Measurements from ENCODE around the gene SHB.
"Not testable (repeated sequence)": the region's sequence is repeated elsewhere in the genome, so short reads cannot be mapped to it uniquely, and the experiment has no call there.

Gene SHB

DNA sequence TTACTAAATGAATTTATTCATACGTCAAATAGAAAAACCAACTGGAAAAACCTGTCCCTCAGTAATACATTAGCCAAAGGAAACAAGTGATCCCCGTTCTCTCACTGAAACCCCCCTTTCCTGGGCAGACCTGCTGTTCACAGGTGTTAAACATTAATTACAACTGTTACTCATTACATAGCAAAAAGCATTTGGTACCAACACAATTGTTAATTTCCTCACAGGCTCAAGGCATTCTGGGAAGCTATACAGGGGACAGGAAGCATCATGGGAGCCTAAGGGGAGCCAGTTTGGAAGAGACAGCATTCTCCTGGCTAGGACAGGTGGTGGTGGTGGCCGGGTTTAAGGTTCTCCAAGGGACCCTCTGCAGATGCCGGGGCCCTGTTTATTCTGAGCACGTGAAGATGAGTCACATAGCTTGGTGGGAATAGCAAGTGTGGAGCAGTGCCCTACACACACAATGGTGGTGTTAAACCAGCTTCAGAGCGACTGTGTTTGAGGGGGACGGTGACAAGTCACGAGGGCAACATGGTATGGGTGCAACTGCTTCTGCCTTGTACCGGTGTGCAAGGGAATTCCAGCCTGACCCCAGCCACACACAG lies 102.5 kb downstream of the SHB start:
- DNase-seq = no peak

DNA sequence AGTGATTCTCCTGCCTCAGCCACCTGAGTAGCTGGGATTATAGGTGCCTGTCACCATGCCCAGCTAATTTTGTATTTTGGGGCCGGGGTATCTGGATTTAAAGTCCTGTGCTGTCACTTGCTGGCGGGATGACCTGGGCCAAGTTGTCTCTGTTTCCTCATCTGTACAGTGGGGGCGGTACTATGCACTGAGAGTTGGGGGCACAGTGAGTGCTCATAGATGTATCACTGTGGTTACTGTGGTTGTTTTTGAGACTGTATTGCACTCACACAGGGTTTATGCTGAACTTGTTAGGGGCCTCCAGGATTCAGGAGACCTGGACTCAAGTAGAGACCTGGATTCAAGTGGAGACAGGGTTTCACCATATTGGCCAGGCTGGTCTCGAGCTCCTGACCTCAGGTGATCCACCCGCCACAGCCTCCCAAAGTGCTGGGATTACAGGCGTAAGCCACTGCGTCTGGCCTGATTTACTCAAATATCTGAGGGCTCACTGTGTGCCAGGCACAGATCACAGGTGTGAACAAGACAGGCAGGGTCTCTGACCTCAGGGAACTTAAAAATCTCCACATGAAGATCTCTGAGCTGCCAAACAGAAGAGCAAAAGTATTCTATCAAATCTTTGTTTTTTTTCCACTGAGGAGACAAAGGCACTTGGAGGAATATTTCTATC lies 103.2 kb downstream of the SHB start:
- DNase-seq = not testable (repeated sequence)

DNA sequence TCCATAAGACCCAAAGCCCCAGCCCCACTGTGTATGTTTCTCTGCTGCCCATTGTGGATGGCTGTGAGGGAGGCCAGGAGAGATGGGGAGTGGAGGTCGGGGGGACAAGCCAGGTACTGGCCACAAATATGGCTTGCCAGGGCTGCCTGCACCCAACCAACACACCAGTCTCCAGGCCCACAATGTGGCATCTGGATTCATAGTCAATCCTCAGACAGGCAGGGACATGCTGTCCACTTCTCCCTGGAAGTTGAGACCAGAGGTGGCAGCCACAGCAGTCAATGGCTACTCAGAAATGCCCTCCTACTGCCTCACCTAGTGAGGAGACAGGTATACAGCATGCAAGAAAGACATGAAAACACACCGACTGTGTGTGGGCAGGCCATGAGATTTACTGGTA lies 103.9 kb downstream of the SHB start:
- no peak for DNase-seq

- no peak for DNase-seq
Observed at GRCh38 chr9:37964740-37965081, 104.3 kb downstream of the SHB start.

GRCh38 chr9:37963936-37964739 lies 104.9 kb downstream of the SHB start:
- no peak for DNase-seq

- DNase-seq = no peak
Observed at GRCh38 chr9:37961351-37961750, 107.7 kb downstream of the SHB start.

DNA sequence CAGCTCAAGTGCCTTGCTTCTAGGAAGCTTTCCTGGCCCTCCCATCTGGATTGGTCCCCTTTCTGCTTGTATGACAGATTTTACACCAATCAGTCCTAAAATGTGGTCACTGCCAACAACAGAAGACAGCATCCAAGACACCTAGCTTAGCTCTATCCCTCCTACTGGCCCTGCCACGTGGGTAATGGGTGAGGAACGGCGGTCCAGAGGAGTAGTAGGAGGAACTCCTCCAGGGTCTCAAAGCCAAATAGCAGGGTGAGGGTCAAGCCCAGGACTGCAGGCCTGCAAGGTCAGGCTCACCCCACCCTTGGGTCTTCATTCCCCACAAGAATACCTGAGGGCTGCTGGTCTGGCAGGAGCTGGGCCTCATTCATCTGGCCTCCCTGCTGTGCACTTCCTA lies 108.4 kb downstream of the SHB start:
- no peak for DNase-seq

GRCh38 chr9:37959976-37960375 lies 109.1 kb downstream of the SHB start:
- no peak for DNase-seq

DNA sequence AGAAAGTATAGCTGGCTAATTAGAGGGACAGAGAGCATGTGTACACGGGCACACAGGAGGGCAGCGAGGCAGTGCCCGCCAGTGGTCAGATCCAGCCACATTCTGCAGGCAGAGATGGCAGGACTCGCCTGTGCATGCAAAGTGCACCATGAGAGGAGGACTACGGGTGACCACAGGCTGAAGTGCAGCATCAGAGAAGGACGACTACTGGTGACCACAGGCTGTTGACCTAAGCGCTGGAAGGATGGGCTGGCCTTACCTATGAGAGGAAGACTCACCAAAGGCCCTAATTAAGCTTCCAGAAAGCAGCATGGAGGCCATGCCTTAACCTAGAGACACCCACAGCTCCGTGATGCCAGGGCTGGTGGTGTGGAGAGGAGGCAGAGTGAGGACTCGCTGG lies 110.9 kb downstream of the SHB start:
- no peak for DNase-seq

GRCh38 chr9:37957664-37957953 lies 111.4 kb downstream of the SHB start:
- no peak for DNase-seq

DNA sequence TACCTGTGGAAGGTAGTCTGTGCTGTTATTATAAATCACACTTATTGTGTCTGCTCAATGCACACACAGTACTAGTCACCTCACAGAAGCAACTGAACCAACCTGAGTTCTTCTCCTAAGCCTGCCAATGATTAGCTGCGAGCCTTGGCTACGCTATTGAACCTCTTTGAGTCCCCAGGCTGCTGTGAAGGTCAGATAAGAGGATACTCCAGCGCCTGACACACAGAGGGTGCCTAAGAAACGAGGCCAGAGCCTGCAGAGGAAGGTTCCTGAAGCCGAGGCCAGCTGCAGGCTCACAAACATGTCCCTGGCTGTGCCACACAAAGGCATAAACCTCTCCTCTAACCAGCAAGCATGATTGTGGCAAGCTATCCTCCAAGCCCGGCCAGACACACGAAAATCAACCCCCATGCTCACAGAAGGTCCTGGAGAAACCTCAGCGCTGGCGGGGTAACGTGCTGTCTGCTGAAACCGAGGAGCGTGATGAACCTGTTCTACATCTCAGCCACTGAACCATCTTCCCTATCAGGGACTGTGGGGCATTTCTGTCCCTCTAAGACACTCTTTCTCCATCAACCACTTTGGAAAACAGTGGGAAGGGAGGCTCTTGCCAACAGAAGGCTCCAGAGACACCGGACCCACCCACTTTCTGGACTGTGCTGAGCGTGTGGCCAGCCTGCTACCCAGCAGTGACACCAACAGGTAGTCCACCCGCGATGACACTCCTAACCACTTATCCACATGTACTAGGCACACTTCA lies 111.9 kb downstream of the SHB start:
- DNase-seq = no peak

- no peak for DNase-seq
Observed at GRCh38 chr9:37956423-37956820, 112.6 kb downstream of the SHB start.

DNA sequence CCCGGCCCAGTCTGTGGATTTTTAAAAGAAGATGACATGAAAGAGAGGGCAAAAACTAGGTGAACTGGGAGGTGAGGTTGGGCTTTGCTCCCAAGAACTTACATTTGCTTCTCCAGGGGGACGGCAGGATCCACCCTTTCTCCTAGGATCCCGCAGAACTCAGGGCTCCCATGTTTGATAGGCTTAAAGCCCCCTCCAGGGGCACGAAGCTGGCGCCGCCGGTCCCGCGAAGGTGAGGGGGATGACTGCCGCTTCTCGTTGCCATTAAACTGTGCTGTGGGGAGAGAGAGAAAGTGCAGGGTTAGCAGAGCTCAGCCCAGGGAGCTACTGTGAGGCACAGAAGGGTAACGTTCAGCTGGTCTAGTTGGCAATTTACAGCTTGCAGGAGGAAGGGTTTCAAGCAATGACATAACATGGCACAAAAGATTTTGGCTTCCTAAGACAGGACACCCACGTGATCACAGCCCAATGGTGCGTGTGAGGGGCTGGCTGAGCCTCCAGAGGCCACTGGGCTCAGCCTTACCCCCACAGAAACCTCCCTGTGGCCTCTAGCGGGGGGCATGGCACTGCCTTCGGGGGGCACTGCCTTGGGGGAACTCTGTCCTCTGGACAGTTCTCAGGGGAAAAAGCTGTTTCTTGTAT lies 113.1 kb downstream of the SHB start:
- DNase-seq = no peak

DNA sequence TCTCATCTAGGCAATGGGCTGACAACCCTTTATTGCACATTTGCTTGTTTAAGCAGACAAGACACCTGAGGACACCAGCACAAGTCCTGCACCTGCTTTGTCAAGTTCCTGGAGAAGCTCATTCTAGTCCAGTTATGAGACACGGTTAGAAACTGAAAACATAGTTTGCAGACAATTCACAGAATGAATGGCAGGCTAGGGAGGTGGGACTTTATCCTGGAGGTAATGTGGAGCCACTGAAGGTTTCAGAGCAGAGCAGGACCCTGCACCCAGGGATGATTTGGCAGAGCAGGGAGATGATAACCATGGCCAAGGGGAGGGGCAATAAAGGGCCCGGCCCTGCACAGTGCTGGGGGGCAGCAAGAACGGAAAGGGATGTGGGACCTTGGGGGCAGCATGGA lies 114.4 kb downstream of the SHB start:
- DNase-seq = no peak

DNA sequence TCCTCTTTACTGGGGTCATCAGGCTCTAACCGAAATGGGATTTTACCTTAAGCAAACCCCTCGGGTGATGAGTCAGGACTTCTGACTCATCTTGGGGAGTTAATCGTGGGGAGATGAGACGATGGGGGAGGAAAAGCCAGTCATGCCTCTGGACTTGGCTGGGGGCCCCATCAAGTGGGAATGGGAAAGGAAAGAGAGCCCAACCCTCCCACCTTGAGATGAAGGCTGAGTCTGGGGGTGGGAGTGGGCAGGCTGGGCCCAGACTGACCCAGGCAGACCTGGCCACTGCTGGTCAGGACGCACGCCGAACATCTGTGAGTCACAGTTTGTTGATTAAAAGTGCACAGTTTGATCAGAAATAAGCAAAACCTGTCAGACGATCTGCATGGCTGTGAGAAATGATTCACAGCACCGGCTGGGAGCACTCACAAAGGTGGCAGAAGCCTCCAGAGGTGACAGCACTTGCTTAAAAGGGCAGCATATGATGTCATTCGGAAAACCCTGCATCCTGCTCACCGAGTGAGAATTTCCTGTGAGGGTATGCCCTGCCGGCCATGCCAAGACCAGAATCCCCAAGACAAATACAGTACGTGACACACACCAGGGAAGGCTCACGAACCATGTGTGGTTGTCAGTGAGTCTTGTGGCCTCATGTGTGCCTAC lies 115.1 kb downstream of the SHB start:
- DNase-seq = no peak

- no peak for DNase-seq
Observed at GRCh38 chr9:37953206-37953774, 115.7 kb downstream of the SHB start.

- DNase-seq = no peak
Observed at GRCh38 chr9:37952731-37953130, 116.3 kb downstream of the SHB start.

DNA sequence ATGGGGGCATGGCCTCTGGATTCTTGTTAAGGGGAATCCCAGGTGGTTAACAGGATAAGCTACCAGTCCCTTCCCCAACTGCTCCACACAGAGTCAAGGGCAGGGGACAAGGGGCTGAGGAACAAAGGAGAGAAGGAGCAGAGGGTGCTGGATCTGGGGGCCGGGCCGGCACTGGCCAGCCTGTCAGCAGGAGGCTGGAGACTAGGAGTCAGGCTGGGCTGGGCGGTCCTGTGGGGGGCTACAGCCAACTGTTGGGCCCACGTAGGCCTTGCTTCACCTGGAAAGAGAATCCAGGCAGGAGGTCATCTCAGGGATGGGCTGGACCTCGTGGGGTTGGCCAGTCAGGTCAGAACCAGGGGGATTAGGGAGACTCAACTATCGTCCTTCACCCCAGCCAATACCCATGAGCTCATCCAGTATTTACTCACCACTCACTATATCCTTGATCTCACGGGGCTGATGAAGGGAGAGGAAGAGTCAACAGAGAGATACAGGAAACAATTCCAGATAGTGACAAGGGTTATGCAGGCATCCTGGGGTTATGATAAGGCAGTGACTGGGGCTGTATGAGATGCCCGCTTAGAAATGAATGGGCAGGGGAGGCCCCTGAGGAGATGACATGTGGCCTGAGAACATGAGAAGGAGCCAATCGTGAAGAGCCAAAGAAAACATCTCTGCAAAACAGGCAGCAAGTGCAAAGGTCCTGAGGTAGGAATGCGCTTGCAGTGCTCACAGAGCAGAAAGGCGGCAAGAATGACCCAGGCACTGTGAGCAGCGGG lies 117.2 kb downstream of the SHB start:
- DNase-seq = no peak

GRCh38 chr9:37950561-37950960 lies 118.5 kb downstream of the SHB start:
- DNase-seq = no peak

DNA sequence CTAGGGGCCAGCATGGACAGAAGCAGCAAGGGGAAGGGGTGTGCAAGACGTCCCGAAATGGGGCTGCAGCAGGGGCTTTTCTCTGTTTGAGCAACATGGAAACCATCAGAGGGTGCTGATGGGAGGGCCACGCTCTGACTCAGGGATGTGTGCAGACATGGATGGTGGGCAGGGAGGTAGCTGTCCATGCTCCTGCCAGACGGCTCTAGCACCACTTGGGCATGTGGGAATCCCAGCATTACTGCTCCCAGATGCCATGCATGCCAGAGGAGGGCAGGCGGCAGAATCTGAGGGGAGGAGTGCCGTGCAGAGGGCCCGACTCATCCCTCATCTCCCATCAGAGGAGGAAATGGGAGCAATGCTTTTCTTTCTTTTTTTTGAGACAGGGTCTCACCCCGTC lies 119.5 kb downstream of the SHB start:
- DNase-seq = no peak

DNA sequence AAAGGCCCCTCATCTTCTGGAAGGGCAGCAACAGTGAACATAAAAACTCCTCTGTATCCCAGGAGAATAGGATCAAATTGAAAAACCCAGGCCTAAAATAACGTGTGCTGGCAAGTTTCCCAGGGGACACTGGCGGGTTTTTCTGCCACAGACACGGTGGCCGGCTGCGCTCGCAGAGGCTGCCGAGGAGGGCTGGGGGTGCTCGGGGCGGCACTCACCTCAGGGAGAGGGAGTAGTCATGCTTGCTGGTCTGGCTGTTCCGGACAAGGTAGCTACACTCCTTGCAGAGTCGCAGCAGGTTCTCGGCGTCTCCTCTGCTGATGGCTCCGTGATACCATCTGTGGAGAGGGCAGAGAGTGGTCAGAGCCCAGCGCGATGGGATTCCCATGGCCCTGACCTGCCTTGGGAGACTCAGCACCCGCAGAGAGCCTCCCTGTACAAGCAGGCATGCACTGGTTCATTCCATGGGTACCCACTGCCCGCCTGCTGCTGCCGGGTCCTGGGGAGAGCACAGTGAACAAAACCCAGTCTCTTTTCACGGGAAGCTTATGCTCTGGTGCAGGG lies 120.5 kb downstream of the SHB start:
- no peak for DNase-seq

All from activated T-cell treated with anti-CD3 and anti-CD28 coated beads for 4 hours (primary cell).